ENCODE results near the gene TTLL4. TPM values are rescaled to one million over a fixed set of nuclear protein-coding genes. Genes with fewer than 3 reads are reported as not detected.

TTLL4 gene
- total and polyA plus RNA-seq, 2 donors (not counting 1 experiment from before 2014, with no cell fraction given), result 21.2 to 33.8 TPM

- Mint-ChIP-seq H3K27me3 (no peaks in the 10 kb centered on the region), H3K4me3 (no peak overlapping the region), H3K9me3 (ENCODE audit: insufficient read depth) (no peaks in the 10 kb centered on the region), H3K27ac (no peak overlapping the region), H3K4me1 (peaks cover 3% of the 10 kb centered on the region)
- H3K9ac ChIP-seq (ENCODE audit: low read length), result no peak overlapping the region
- no peaks in the 10 kb centered on the region for H3K4me1 ChIP-seq (ENCODE audit: control insufficient read depth in 2 of 2, insufficient read depth in 2 of 2, low read length in 2 of 2)
- no peak overlapping the region for H3K27ac ChIP-seq (ENCODE audit: low read length in 2 of 2)
- ChIA-PET POLR2A (interaction anchor here (0.7 kb wide), 1 partner anchor 12 kb away, joined by 3 read pairs; the partner anchor contains the start of gene TTLL4), CTCF (interaction anchor here (0.9 kb wide), 1 partner anchor 154 kb away, joined by 3 read pairs; no protein-coding TSS in a partner anchor)
- H3K36me3 ChIP-seq (replicated peaks in 1 of 2; ENCODE audit: control extremely low read depth in 1 of 2, control insufficient read depth in 1 of 2, extremely low read depth in 1 of 2, insufficient read depth in 2 of 2, low read length in 1 of 2), result peaks cover 3% of the 10 kb centered on the region in 2 experiments
- TF ChIP-seq EZH2 (IDR thresholded peaks at IDR 0.05; ENCODE audit: borderline replicate concordance, insufficient read depth, low read depth, low read length, poor library complexity, severe bottlenecking), result no peak
- TF ChIP-seq CTCF (IDR thresholded peaks at IDR 0.05), result no peak
- intact Hi-C loops (cut with micrococcal nuclease), result no loop called here
- WGBS (ENCODE audit: insufficient coverage), result 69% methylated on average over 1 of the region's 1 CpG
- H3K79me2 ChIP-seq (ENCODE audit: control insufficient read depth, insufficient read depth, low read length), result peaks cover 46% of the 10 kb centered on the region
- no peaks in the 10 kb centered on the region for H3K27me3 ChIP-seq (replicated peaks in 1 of 4; ENCODE audit: control extremely low read depth in 1 of 4, control insufficient read depth in 3 of 4, insufficient read depth in 4 of 4, low read length in 3 of 4)
- H3K4me3 ChIP-seq (ENCODE audit: control extremely low read depth in 1 of 5, extremely low read depth in 1 of 5, insufficient read depth in 1 of 5, low read depth in 2 of 5, low read length in 4 of 5), result no peak overlapping the region
- no peak overlapping the region for H2AFZ ChIP-seq (ENCODE audit: insufficient read depth, low read depth, low read length, poor library complexity, severe bottlenecking)
- no peaks in the 10 kb centered on the region for H4K20me1 ChIP-seq (ENCODE audit: control insufficient read depth, insufficient read depth, low read length, poor library complexity, severe bottlenecking)
- peaks cover 0 to 23% (median 11%) of the 10 kb centered on the region in 3 donors for H3K9me3 ChIP-seq (ENCODE audit: control extremely low read depth in 1 of 3, control insufficient read depth in 2 of 3, insufficient read depth in 1 of 3, low read length in 2 of 3)
- DNase-seq (no peak), ATAC-seq (ENCODE audit: low read depth) (no peak)
- no peak overlapping the region for H3K4me2 ChIP-seq (replicated peaks; ENCODE audit: low read depth, low read length, poor library complexity, severe bottlenecking)
Observed at GRCh38 chr2:218722419-218722818, 11.8 kb downstream of the TTLL4 start.

- Histone ChIP-seq H3K4me3 (ENCODE audit: control extremely low read depth in 1 of 5, extremely low read depth in 1 of 5, insufficient read depth in 1 of 5, low read depth in 2 of 5, low read length in 4 of 5) (no peak overlapping the region), H3K79me2 (ENCODE audit: control insufficient read depth, insufficient read depth, low read length) (peaks cover 43% of the 10 kb centered on the region), H3K27me3 (replicated peaks in 1 of 4; ENCODE audit: control extremely low read depth in 1 of 4, control insufficient read depth in 3 of 4, insufficient read depth in 4 of 4, low read length in 3 of 4) (no peaks in the 10 kb centered on the region), H2AFZ (ENCODE audit: insufficient read depth, low read depth, low read length, poor library complexity, severe bottlenecking) (no peak overlapping the region), H3K9me3 (ENCODE audit: control extremely low read depth in 1 of 3, control insufficient read depth in 2 of 3, insufficient read depth in 1 of 3, low read length in 2 of 3) (peaks cover 3 to 26% (median 11%) of the 10 kb centered on the region in 3 donors), H3K9ac (ENCODE audit: low read length) (no peak overlapping the region), H3K4me2 (replicated peaks; ENCODE audit: low read depth, low read length, poor library complexity, severe bottlenecking) (no peak overlapping the region), H3K4me1 (ENCODE audit: control insufficient read depth in 2 of 2, insufficient read depth in 2 of 2, low read length in 2 of 2) (no peaks in the 10 kb centered on the region), H3K27ac (ENCODE audit: low read length in 2 of 2) (no peak overlapping the region), H3K36me3 (replicated peaks in 1 of 2; ENCODE audit: control extremely low read depth in 1 of 2, control insufficient read depth in 1 of 2, extremely low read depth in 1 of 2, insufficient read depth in 2 of 2, low read length in 1 of 2) (peaks cover 3% of the 10 kb centered on the region in 2 experiments), H4K20me1 (ENCODE audit: control insufficient read depth, insufficient read depth, low read length, poor library complexity, severe bottlenecking) (no peaks in the 10 kb centered on the region)
- intact Hi-C loops (cut with micrococcal nuclease), result no loop called here
- ChIA-PET POLR2A (no interaction called here), CTCF (no interaction called here)
- Mint-ChIP-seq H3K9me3 (ENCODE audit: insufficient read depth) (peaks cover 3% of the 10 kb centered on the region), H3K4me1 (peaks cover 3% of the 10 kb centered on the region), H3K27me3 (no peaks in the 10 kb centered on the region), H3K4me3 (no peak overlapping the region), H3K27ac (no peak overlapping the region)
- WGBS (ENCODE audit: insufficient coverage), result 88% methylated on average over 1 of the region's 1 CpG
- no peak for DNase-seq
- TF ChIP-seq CTCF (IDR thresholded peaks at IDR 0.05), result no peak
- no peak for TF ChIP-seq EZH2 (IDR thresholded peaks at IDR 0.05; ENCODE audit: borderline replicate concordance, insufficient read depth, low read depth, low read length, poor library complexity, severe bottlenecking)
- ATAC-seq (ENCODE audit: low read depth), result no peak
Observed at GRCh38 chr2:218722876-218723785, 12.5 kb downstream of the TTLL4 start.
